ENCODE measurements around the gene RBM20.
"Not testable (repeated sequence)": the region's sequence is repeated elsewhere in the genome, so short reads cannot be mapped to it uniquely, and the experiment has no call there.

The RBM20 gene

GRCh38 chr10:110615057-110615747 is 28.9 kb upstream of the RBM20 start:
- DNase-seq (ENCODE audit: low spot score) = no peak
- TF ChIP-seq CTCF (IDR thresholded peaks at IDR 0.05; ENCODE audit: extremely low read depth, insufficient read depth, missing control alignments) = no peak
- in situ Hi-C loops (cut with MboI; ENCODE audit: low pct_unique_long_range_greater_than_20kb, low sequenced_read_pairs, unreplicated experiment) = loop anchor here (25.0 kb wide), 1 partner anchor 297 kb away; the partner anchor contains the start of genes BBIP1 and SHOC2

DNA sequence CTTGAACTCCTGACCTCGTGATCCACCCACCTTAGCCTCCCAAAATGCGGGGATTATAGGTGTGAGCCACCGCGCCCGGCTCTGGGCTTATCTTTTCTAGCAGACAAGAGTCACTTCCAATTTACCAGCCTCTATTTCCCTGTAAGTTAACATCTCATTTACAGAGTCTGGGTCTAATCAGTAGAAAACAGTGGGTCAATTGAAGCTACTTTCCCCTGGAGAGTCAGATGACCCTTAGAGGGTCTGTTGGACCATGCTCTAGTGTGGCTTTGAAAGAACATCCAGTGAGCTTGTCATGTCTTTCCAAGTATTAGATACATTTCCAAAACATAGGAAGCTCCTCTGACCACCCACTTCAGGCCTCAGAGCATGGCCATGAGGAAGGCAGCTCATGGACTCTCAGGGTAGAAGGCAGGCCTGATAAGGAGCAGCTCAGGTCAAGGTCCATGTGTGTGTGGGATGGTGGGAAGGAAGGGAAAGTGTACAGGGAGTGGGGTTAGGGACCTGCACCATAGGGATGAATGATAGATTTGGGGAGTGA is 27.6 kb upstream of the RBM20 start:
- no peak for DNase-seq (ENCODE audit: low spot score)
- in situ Hi-C loops (cut with MboI; ENCODE audit: low pct_unique_long_range_greater_than_20kb, low sequenced_read_pairs, unreplicated experiment) = loop anchor here (25.0 kb wide), 1 partner anchor 296 kb away; the partner anchor contains the start of genes BBIP1 and SHOC2
- TF ChIP-seq CTCF (IDR thresholded peaks at IDR 0.05; ENCODE audit: extremely low read depth, insufficient read depth, missing control alignments) = no peak

- DNase-seq (ENCODE audit: low spot score) = no peak
- in situ Hi-C loops (cut with MboI; ENCODE audit: low pct_unique_long_range_greater_than_20kb, low sequenced_read_pairs, unreplicated experiment) = loop anchor here (25.0 kb wide), 1 partner anchor 295 kb away; the partner anchor contains the start of genes BBIP1 and SHOC2
- no peak for TF ChIP-seq CTCF (IDR thresholded peaks at IDR 0.05; ENCODE audit: extremely low read depth, insufficient read depth, missing control alignments)
Observed at GRCh38 chr10:110617425-110618229, 26.5 kb upstream of the RBM20 start.

DNA sequence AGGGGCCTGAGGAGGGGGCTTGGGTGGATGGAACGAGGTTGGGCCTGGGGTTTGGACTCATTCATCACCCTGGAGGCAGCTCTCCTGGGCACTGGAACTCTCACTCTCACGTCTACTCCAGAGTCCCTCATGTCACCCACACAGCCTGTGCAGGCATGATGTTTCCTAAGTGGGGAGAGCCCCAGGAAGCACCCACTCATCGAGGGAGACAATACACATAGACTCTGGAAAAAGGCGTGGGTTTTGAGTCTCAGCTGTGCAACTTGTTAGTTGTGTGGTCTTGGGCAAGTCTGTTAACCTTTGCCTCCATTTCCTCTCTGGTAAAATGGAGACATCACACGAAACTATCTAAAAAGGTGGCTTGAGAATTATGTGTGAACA is 25.9 kb upstream of the RBM20 start:
- no peak for DNase-seq (ENCODE audit: low spot score)
- in situ Hi-C loops (cut with MboI; ENCODE audit: low pct_unique_long_range_greater_than_20kb, low sequenced_read_pairs, unreplicated experiment) = loop anchor here (25.0 kb wide), 1 partner anchor 294 kb away; the partner anchor contains the start of genes BBIP1 and SHOC2
- TF ChIP-seq CTCF (IDR thresholded peaks at IDR 0.05; ENCODE audit: extremely low read depth, insufficient read depth, missing control alignments) = no peak

DNA sequence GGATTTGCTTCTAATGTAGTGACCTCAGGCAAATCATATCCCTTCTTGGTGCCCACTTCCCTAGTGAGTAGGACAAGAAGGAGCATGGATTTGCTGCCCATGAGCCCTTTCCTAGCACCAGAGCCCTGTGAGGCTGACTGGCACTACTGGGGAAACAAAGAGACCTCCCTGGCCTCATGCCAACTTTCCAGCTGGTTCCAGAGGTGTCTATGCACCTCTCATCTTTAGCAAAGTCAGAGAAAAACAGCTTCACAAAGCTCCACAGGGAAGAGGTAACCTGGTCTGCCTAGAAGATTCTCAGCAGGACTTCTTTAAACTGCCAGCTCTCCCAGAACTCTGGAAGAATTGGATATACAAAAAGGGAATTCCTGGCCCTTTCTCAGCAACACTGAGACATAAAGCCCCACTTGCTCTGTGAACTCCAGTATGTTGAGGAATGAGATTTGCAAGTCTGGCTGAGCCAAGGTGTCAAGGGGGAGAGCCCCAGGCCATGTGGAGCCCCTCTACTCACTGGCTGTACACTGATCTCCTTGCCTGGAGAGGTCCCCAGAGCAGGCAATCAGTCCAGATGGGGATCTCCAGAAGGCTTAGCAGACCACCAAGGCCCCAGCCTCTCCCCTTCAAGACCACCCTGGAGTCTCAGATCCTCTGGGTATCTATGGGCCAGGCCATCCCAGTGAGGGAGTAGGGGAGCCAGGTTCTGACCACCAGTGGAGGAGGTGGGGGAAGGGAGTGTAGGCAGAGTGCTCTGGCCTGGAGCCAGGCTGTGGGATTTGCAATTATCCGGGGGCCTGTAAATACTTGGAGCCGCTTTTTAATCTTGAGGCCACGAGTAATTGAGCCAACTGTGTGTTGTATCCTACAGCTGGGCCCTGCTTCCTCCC is 24.4 kb upstream of the RBM20 start:
- DNase-seq (ENCODE audit: low spot score) = no peak
- no peak for TF ChIP-seq CTCF (IDR thresholded peaks at IDR 0.05; ENCODE audit: extremely low read depth, insufficient read depth, missing control alignments)
- in situ Hi-C loops (cut with MboI; ENCODE audit: low pct_unique_long_range_greater_than_20kb, low sequenced_read_pairs, unreplicated experiment) = loop anchor here (25.0 kb wide), 1 partner anchor 293 kb away; the partner anchor contains the start of genes BBIP1 and SHOC2

- in situ Hi-C loops (cut with MboI; ENCODE audit: low pct_unique_long_range_greater_than_20kb, low sequenced_read_pairs, unreplicated experiment) = loop anchor here (25.0 kb wide), 1 partner anchor 292 kb away; the partner anchor contains the start of genes BBIP1 and SHOC2
- no peak for DNase-seq (ENCODE audit: low spot score)
- TF ChIP-seq CTCF (IDR thresholded peaks at IDR 0.05; ENCODE audit: extremely low read depth, insufficient read depth, missing control alignments) = no peak
Observed at GRCh38 chr10:110620398-110620719, 23.8 kb upstream of the RBM20 start.

- in situ Hi-C loops (cut with MboI; ENCODE audit: low pct_unique_long_range_greater_than_20kb, low sequenced_read_pairs, unreplicated experiment) = loop anchor here (25.0 kb wide), 1 partner anchor 289 kb away; the partner anchor contains the start of genes BBIP1 and SHOC2
- DNase-seq (ENCODE audit: low spot score) = not testable (repeated sequence)
Observed at GRCh38 chr10:110623316-110623715, 20.8 kb upstream of the RBM20 start.
